MM.1S (cell line): Measurements from ENCODE around the gene CCL19.

Source experiments
- DNase-seq: peaks from one replicate; pipeline ENCODE4 v3.0.0-alpha.2; 2015
- H2AFZ ChIP-seq: fragments of 300-600 bp; sonication (generic); 2 replicates; pipeline ENCODE4 v1.6.0; 2016; ENCODE audit warnings: antibody characterized with exemption, low read length
- H3F3A ChIP-seq: fragments of 300-600 bp; sonication (generic); 2 replicates; pipeline ENCODE4 v1.6.1; 2016; ENCODE audit warnings: mild to moderate bottlenecking, antibody characterized with exemption, low read length, moderate library complexity, mixed read lengths; ENCODE audit not compliant: insufficient read depth
- H3K27ac ChIP-seq: fragments of 300-600 bp; sonication (generic); 2 replicates; pipeline ENCODE4 v1.5.1; 2016; ENCODE audit warnings: mild to moderate bottlenecking, low read length
- H3K27me3 ChIP-seq: fragments of 300-600 bp; sonication (generic); replicated peaks from 2 replicates; pipeline ENCODE4 v1.6.0; 2016; ENCODE audit warnings: low read length; ENCODE audit not compliant: insufficient read depth
- H3K36me3 ChIP-seq: fragments of 300-600 bp; sonication (generic); replicated peaks from 2 replicates; pipeline ENCODE4 v1.6.1; 2016; ENCODE audit warnings: mild to moderate bottlenecking, low read length, mixed read lengths; ENCODE audit not compliant: insufficient read depth
- H3K4me1 ChIP-seq: fragments of 300-600 bp; sonication (generic); 2 replicates; pipeline ENCODE4 v1.6.1; 2016; ENCODE audit warnings: low read length, mixed read lengths
- H3K4me2 ChIP-seq: fragments of 300-600 bp; sonication (generic); 2 replicates; pipeline ENCODE4 v1.6.0; 2016; ENCODE audit warnings: low read depth, low read length
- H3K4me3 ChIP-seq: fragments of 300-600 bp; sonication (generic); 2 replicates; pipeline ENCODE4 v1.5.1; 2016; ENCODE audit warnings: low read length, mixed read lengths
- H3K79me2 ChIP-seq: fragments of 300-600 bp; sonication (generic); 2 replicates; pipeline ENCODE4 v1.6.1; 2016; ENCODE audit warnings: mixed run types, low read length, mixed read lengths
- H3K9ac ChIP-seq: fragments of 300-600 bp; sonication (generic); 2 replicates; pipeline ENCODE4 v1.6.1; 2016; ENCODE audit warnings: low read length, mixed read lengths
- H3K9me2 ChIP-seq: fragments of 300-600 bp; sonication (generic); replicated peaks from 2 replicates; pipeline ENCODE4 v1.6.1; 2016; ENCODE audit warnings: mild to moderate bottlenecking, low read length, mixed read lengths; ENCODE audit not compliant: insufficient read depth
- H3K9me3 ChIP-seq: fragments of 300-600 bp; sonication (generic); replicated peaks from 2 replicates; pipeline ENCODE4 v1.6.1; 2016; ENCODE audit warnings: mild to moderate bottlenecking, low read length, mixed read lengths; ENCODE audit not compliant: insufficient read depth
- H4K20me1 ChIP-seq: fragments of 300-600 bp; sonication (generic); 2 replicates; pipeline ENCODE4 v1.6.1; 2016; ENCODE audit warnings: mild to moderate bottlenecking, low read length, moderate library complexity, mixed read lengths; ENCODE audit not compliant: insufficient read depth
- EZH2 ChIP-seq: fragments of 300-600 bp; sonication (generic); optimal IDR thresholded peaks from 2 replicates; pipeline ENCODE3; 2017; ENCODE audit warnings: low read depth, mild to moderate bottlenecking, antibody characterized with exemption, low read length, mixed read lengths
- EZH2phosphoT487 ChIP-seq: fragments of 300-600 bp; sonication (generic); IDR thresholded peaks from 2 replicates; pipeline ENCODE4 v1.6.1; 2018; ENCODE audit warnings: antibody characterized with exemption, low read length
- TF ChIP-seq, protein P1 (sequence below): fragments of 300-600 bp; sonication (generic); IDR thresholded peaks from 2 replicates; pipeline ENCODE4 v1.5.1; 2016; ENCODE audit warnings: antibody characterized with exemption, low read length, mixed read lengths

Gene CCL19

DNA sequence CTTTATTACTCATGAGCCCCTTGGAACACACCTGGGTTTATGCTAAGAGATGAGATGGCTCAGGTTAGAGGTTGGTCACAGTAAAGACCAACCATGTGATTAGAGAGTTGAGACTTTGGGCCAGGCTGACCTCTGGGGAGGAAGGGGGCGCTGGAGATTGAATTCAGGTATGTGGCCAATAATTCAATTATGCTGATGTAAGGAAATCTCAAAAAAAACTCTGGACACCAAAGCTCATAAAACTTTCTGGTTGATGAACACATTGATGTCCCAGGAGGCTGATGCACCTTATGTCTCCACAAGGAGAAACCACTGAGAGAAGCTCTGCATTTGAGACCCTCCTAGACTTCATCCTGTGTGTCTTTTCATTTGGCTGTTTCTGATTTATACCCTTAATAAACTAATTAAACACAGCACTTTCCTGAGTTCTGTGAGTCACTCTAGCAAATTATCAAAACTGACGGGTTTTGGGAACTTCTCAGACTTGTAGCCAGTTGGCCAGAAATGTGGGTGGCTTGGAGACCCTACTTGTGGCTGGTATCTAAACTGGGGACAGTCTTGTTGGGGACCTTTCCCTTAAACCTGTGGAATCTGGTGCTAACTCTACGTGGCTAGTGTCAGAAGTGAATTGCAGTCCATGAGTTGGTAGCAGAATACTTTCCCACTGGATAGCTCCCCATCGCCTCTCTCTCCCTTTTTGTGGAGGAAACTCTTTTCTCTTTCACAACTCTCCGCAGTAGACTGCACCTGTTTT is 21.1 kb downstream of the CCL19 start:
- Histone ChIP-seq H3K4me1 (0 out of 2 replicates have a peak, but pooled peaks cover 3% of the 10 kb centered on the region), H3K9me2 (no peaks in the 10 kb centered on the region), H3K27me3 (no peaks in the 10 kb centered on the region), H3K4me2 (no peak overlapping the region), H3K36me3 (no peaks in the 10 kb centered on the region), H3K79me2 (no peaks in the 10 kb centered on the region), H3K9me3 (no peaks in the 10 kb centered on the region), H3K27ac (no peak overlapping the region), H4K20me1 (no peaks in the 10 kb centered on the region), H3F3A (peaks cover 11% of the 10 kb centered on the region), H2AFZ (no peak overlapping the region), H3K4me3 (no peak overlapping the region), H3K9ac (no peak overlapping the region)
- DNase-seq, result no peak
- TF ChIP-seq EZH2phosphoT487 (no peak), EZH2 (no peak)
- TF ChIP-seq, protein P1, sequence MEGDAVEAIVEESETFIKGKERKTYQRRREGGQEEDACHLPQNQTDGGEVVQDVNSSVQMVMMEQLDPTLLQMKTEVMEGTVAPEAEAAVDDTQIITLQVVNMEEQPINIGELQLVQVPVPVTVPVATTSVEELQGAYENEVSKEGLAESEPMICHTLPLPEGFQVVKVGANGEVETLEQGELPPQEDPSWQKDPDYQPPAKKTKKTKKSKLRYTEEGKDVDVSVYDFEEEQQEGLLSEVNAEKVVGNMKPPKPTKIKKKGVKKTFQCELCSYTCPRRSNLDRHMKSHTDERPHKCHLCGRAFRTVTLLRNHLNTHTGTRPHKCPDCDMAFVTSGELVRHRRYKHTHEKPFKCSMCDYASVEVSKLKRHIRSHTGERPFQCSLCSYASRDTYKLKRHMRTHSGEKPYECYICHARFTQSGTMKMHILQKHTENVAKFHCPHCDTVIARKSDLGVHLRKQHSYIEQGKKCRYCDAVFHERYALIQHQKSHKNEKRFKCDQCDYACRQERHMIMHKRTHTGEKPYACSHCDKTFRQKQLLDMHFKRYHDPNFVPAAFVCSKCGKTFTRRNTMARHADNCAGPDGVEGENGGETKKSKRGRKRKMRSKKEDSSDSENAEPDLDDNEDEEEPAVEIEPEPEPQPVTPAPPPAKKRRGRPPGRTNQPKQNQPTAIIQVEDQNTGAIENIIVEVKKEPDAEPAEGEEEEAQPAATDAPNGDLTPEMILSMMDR, result no peak

DNA sequence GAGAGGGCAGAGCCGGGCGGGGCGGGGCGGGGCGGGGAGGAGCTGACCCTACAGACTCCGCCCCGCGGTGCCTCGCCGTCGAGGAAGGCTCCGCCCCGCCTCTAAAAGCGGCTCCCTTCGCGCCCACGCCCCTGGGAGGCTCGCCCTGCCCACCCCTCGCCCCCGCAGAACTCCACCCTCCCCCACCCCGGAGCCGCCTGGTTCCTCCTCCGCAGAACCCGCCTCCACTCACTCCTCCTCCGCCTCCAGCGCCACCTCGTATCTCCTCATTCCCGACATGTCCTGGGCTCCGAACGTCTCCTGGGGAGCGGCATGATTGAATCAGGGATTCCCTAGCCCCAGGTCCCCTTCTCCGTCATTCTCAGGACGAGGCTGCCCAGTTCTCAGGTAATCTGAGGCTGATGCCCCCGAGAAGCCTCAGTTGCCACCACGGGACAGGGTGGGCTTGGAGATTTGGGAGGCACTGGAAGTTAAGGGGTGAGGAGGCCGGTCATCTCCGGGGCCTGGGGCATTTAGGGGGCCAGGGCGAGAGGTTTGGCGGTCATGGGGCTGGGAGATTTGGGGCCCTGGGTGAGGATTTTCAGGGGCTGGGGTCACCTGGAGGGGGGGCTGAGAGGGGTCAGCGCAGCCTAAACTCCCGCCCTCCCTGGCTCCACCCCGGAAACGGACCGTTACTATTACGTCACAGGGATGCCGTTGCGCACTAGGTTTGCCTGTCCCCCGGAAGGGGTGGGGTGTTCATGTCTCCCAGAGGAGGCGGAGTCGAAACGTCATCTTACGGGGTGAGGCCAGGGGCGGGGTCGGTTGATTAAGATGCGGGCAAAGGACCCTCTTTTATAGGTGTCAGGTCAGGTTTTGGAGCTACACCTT is 25.5 kb downstream of the CCL19 start:
- Histone ChIP-seq H3F3A (peaks cover 17% of the 10 kb centered on the region), H3K27me3 (no peaks in the 10 kb centered on the region), H3K9me3 (no peaks in the 10 kb centered on the region), H3K79me2 (no peaks in the 10 kb centered on the region), H4K20me1 (no peaks in the 10 kb centered on the region), H3K27ac (peak overlapping the region; percentile 91), H3K4me3 (peak overlapping the region; percentile 97), H3K36me3 (no peaks in the 10 kb centered on the region), H3K4me2 (peak overlapping the region; percentile 98), H3K4me1 (peaks cover 9% of the 10 kb centered on the region; the same call in 1 of the 2 replicates), H2AFZ (peak overlapping the region; percentile 95), H3K9ac (peak overlapping the region; percentile 96), H3K9me2 (no peaks in the 10 kb centered on the region)
- no peak for TF ChIP-seq EZH2phosphoT487
- TF ChIP-seq, protein P1, result no peak
- TF ChIP-seq EZH2, result no peak
- peak; percentile 93 for DNase-seq

DNA sequence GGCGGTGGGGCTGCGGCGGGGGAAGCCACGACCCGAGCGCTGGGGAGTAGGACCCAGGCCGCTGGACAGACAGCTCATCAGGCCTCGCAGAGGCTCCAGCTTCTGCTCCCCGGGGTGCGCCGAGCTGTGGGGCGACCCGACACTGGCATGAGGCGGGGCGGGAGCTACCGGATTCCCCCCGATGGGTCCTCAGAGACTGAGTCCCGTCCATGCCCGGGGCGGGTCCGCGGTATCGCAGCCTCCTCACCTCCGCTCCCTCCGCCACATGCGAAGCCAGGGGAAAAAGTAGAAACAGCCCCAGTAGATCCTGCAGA is 26.1 kb downstream of the CCL19 start:
- Histone ChIP-seq H3K36me3 (no peaks in the 10 kb centered on the region), H3K4me3 (peak overlapping the region; percentile 67), H3K79me2 (no peaks in the 10 kb centered on the region), H3K9me3 (no peaks in the 10 kb centered on the region), H3K27ac (peak overlapping the region; percentile 50; the same call in 1 of the 2 replicates), H4K20me1 (no peaks in the 10 kb centered on the region), H3K4me2 (peak overlapping the region; percentile 98), H3K4me1 (peaks cover 9% of the 10 kb centered on the region; the same call in 1 of the 2 replicates), H3K9ac (peak overlapping the region; percentile 61; the same call in 1 of the 2 replicates), H3F3A (peaks cover 17% of the 10 kb centered on the region), H2AFZ (peak overlapping the region; percentile 94), H3K9me2 (no peaks in the 10 kb centered on the region), H3K27me3 (no peaks in the 10 kb centered on the region)
- DNase-seq, result no peak
- TF ChIP-seq EZH2phosphoT487 (no peak), EZH2 (no peak)
- TF ChIP-seq, protein P1, result no peak
